Upper lobe of right lung (tissue), 1 donor: ENCODE measurements around the gene C1orf167. TPM values are rescaled to one million over a fixed set of nuclear protein-coding genes. Genes with fewer than 3 reads are reported as not detected.

Experiments used
- ATAC-seq: fragments of 200-7000 bp; cut with Tn5 transposase; one replicate; pipeline ENCODE4 v1.9.1; 2020; ENCODE audit warnings: mild to moderate bottlenecking, moderate library complexity
- DNase-seq: peaks from one replicate; pipeline ENCODE4 v3.0.0-alpha.2; 2020
- H3K27ac ChIP-seq: fragments of 200-600 bp; one replicate; pipeline ENCODE4 v1.8.0; 2022
- H3K27me3 ChIP-seq: fragments of 200-600 bp; one replicate; pipeline ENCODE4 v1.8.0; 2022; ENCODE audit warnings: mild to moderate bottlenecking
- H3K36me3 ChIP-seq: fragments of 200-600 bp; one replicate; pipeline ENCODE4 v1.8.0; 2022
- H3K4me1 ChIP-seq: fragments of 200-600 bp; one replicate; pipeline ENCODE4 v1.8.0; 2022
- H3K4me3 ChIP-seq: fragments of 200-600 bp; one replicate; pipeline ENCODE4 v1.8.0; 2022; ENCODE audit warnings: mild to moderate bottlenecking
- H3K9me3 ChIP-seq: fragments of 200-600 bp; one replicate; pipeline ENCODE4 v1.8.0; 2022
- CTCF ChIP-seq: fragments of 200-600 bp; IDR thresholded peaks from one replicate; pipeline ENCODE4 v1.8.0; 2022; ENCODE audit warnings: antibody characterized with exemption
- intact Hi-C: fragments of 100-400 bp; cut with DNase I; formaldehyde crosslinking; loops from one replicate; pipeline ENCODE4 v1.11.0; 2022
- total RNA-seq: library from RNA; stranded (reverse); fragmentation: NEBNext Ultra II Directional; extraction: Animal tissue kit (Norgen Biotek cat#: 25700); gene quantifications from one replicate; pipeline ENCODE4 v1.2.1, GENCODE V29; 2021
- donor health status: DM: no; HTN: yes; CAD: no; lungs with severe emphysema.

C1orf167 gene
- total RNA-seq, 1 donor from 2014 or later, result 4.7 TPM

GRCh38 chr1:11738783-11739182 is 23.2 kb upstream of the C1orf167 start:
- no peaks in the 10 kb centered on the region for H3K36me3 ChIP-seq
- intact Hi-C loops, result no loop called here
- TF ChIP-seq CTCF, result no peak
- ATAC-seq (no peak), DNase-seq (no peak)
- no peak overlapping the region for H3K27ac ChIP-seq
- peaks cover 33% of the 10 kb centered on the region for H3K4me1 ChIP-seq
- H3K27me3 ChIP-seq, result no peaks in the 10 kb centered on the region
- no peaks in the 10 kb centered on the region for H3K9me3 ChIP-seq
- H3K4me3 ChIP-seq, result no peak overlapping the region

GRCh38 chr1:11740258-11741192 is 21.5 kb upstream of the C1orf167 start:
- DNase-seq (no peak), ATAC-seq (no peak)
- H3K27ac ChIP-seq, result peak overlapping the region; percentile 14
- no peaks in the 10 kb centered on the region for H3K9me3 ChIP-seq
- H3K4me1 ChIP-seq, result peaks cover 28% of the 10 kb centered on the region
- intact Hi-C loops, result no loop called here
- no peak overlapping the region for H3K4me3 ChIP-seq
- H3K27me3 ChIP-seq, result no peaks in the 10 kb centered on the region
- peaks cover 1% of the 10 kb centered on the region for H3K36me3 ChIP-seq
- no peak for TF ChIP-seq CTCF

GRCh38 chr1:11741482-11741881 is 20.5 kb upstream of the C1orf167 start:
- TF ChIP-seq CTCF, result no peak
- peaks cover 25% of the 10 kb centered on the region for H3K4me1 ChIP-seq
- DNase-seq, result no peak
- no peaks in the 10 kb centered on the region for H3K9me3 ChIP-seq
- no peak overlapping the region for H3K4me3 ChIP-seq
- peaks cover 11% of the 10 kb centered on the region for H3K36me3 ChIP-seq
- ATAC-seq, result no peak
- intact Hi-C loops, result no loop called here
- H3K27ac ChIP-seq, result no peak overlapping the region
- no peaks in the 10 kb centered on the region for H3K27me3 ChIP-seq

- no peak for TF ChIP-seq CTCF
- intact Hi-C loops, result no loop called here
- no peak overlapping the region for H3K27ac ChIP-seq
- no peaks in the 10 kb centered on the region for H3K27me3 ChIP-seq
- H3K4me1 ChIP-seq, result peaks cover 22% of the 10 kb centered on the region
- no peaks in the 10 kb centered on the region for H3K9me3 ChIP-seq
- H3K4me3 ChIP-seq, result no peak overlapping the region
- H3K36me3 ChIP-seq, result peaks cover 16% of the 10 kb centered on the region
- no peak for ATAC-seq
- no peak for DNase-seq
These were observed 20.0 kb upstream of the C1orf167 start for GRCh38 chr1:11741919-11742558.

- no peak overlapping the region for H3K27ac ChIP-seq
- peaks cover 11% of the 10 kb centered on the region for H3K4me1 ChIP-seq
- no peaks in the 10 kb centered on the region for H3K27me3 ChIP-seq
- ATAC-seq (no peak), DNase-seq (no peak)
- no peak overlapping the region for H3K4me3 ChIP-seq
- no peak for TF ChIP-seq CTCF
- H3K36me3 ChIP-seq, result peaks cover 35% of the 10 kb centered on the region
- intact Hi-C loops, result no loop called here
- no peaks in the 10 kb centered on the region for H3K9me3 ChIP-seq
These were observed 17.7 kb upstream of the C1orf167 start for GRCh38 chr1:11744287-11744686.
